HG02610 (cell line): ENCODE measurements around the gene UBA1.
A peak's percentile ranks its signal among the peaks of the same experiment; 100 is the strongest.

Experiments
- ATAC-seq: cut with Tn5 transposase; IDR thresholded peaks from one replicate; pipeline ENCODE4 v1.9.1; 2021; ENCODE audit warnings: mild to moderate bottlenecking, moderate library complexity; ENCODE audit not compliant: unreplicated experiment

Gene UBA1

GRCh38 chrX:47210661-47211425, 17.2 kb downstream of the UBA1 start:
- no peak for ATAC-seq

GRCh38 chrX:47212381-47213293, 19.0 kb downstream of the UBA1 start:
- no peak for ATAC-seq

DNA sequence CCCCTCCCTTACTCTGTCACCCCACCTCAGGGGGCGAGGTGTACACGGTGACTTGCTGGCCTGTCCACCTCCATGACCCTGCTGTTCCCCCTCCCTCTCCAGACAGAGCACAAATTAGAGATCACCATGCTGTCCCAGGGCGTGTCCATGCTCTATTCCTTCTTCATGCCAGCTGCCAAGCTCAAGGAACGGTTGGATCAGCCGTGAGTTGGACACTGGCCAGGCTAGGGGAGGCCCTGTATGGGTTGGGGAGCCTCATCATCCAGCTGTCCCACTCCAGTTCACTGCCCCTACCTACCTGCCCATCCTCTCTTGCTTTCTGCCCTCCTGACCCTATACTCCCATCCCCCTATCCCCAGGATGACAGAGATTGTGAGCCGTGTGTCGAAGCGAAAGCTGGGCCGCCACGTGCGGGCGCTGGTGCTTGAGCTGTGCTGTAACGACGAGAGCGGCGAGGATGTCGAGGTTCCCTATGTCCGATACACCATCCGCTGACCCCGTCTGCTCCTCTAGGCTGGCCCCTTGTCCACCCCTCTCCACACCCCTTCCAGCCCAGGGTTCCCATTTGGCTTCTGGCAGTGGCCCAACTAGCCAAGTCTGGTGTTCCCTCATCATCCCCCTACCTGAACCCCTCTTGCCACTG, 20.9 kb downstream of the UBA1 start:
- no peak for ATAC-seq

GRCh38 chrX:47215291-47215900, 21.8 kb downstream of the UBA1 start:
- ATAC-seq = no peak

DNA sequence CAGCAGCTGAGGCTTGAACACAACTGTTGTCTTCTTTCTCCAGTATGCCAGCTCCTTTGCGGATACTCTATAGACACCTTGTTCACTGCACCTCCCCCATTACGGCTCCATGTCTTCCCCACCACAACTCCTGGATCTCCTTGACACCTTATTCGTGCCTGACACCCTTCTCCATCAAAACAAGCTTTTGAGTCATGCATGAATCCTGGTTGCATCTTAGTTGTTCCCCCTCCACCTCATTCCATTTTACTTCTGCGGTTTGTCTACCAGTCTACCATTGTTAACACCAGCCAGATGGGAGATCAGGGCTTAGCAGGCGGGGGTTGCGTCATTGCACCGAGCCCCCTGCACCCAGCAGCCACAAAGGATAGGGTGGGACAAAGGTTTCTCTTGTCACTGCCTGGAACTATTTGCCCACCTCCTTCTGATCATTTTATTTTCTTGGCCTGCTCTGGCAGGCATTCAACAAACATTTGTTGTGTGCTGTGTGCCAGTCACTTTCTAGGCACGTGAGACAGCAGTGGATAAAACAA, 22.8 kb downstream of the UBA1 start:
- no peak for ATAC-seq

DNA sequence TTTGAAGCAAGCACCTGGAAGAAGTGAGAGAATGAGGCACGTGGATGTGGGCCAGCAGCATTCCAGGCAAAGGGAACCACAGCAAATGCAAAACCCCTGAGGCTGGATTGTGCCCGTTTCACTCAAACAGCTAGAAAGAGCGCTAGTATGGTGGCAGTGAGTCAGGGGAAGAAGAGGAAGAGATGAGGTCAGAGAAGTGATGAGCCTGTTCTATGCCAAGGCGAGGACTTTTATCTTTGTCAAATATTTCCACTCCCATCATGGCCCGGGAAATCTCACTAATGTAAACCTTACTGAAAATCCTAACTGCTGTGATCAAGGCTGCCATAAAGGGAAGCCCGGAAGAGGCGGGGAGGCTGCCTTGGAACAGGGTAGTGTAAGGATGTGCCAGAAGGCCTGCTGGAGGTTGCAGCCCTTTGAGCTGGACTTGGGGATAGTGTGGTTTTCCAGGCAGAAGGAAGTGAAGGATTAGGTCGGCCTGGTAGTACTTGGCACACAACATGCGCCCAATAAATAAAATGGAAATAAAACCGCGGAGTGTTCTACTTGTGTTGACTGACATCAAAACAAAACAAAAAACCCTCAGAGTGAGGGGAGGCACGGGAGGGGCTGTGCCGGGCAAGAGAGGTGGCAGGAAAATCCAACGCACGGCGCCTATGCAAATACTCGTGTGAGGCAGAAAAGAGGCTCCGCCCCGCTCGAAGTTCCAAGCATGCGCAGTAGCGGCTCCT, 23.7 kb downstream of the UBA1 start:
- ATAC-seq = no peak

GRCh38 chrX:47217852-47218279, 24.2 kb downstream of the UBA1 start:
- peak; percentile 92 for ATAC-seq

DNA sequence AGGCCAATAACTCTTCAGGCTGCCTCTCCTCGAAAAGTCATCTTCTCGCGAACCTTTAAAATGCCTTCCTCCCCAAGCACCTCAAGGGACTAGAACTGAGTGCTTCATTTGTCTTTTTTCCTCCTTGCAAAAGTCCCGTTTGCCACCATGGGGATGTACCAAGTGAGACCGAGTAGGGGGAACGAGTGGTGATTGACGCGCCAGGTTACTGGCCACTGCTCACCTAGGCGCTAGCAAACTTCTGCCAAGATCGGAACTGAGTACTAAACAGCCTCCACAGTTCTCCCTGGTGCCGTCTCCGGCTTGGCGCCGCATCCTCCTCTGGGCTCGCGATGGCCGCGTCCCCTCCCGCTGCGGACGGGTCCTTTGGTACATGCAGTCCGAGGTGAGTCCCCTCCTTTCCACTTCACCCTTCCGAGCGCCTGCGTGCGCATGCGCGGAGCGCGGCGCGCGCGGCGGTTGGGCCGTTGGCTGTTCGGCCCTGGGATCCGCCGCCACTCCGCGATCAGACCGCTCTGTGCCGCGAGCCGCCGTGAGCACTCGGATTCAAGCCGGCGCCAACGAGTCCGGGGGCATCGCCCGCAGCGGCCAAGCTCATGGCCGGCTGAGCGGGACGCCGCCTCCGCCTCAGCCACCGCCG, 24.8 kb downstream of the UBA1 start, which contains the start of gene CDK16:
Gene CDK16 (plus strand): TSS at position 402 of the 640 bp plus-strand sequence. CDS start 4,877 bp downstream, outside the sequence.
- ATAC-seq = peak; percentile 24

DNA sequence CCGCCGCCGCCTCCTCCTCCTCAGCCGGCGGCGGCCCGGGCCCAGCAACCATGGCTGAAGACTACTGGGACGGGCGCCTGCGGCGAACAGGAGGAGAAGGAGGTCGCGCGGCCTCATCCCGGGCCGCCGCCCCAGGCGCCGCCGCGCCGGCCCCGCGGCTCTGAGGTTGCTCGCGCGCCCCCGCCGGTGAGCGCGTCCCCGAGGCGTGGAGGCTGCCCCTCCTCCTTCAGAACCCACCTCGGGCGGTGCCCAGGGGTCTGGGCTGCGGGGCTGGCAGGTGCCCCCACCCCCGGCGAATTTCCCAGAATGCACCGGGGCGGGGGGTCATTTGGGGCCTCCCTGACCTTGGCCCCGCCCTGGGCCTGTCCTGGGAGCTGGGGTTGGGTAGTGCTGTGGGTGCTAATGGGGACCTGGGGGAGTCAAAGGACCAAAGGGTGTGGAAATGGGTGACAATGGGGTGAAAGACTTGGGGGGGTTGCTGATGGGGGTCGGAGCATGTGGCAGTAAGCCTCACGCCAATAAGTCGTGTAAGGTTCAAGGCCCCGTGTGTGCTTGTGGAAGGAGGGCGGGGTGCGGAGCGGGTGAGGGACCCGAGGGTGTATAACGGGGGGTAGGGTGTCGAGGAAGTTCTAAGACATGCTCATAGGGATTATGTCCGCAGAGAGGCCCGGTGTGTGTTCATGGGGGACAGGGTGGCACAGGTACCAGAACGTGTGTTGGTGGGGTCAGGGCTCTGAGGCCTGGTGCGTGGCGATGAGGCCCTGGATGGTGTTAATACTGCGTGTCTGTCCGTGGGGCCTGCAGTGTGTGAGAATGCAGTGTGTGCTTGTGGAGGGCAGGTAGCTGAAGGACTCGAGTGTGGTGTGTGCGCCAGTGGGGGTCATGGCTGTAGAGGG, 25.5 kb downstream of the UBA1 start:
- no peak for ATAC-seq

- no peak for ATAC-seq
Measured at GRCh38 chrX:47221756-47222155, 28.1 kb downstream of the UBA1 start.

GRCh38 chrX:47222751-47223350, 29.2 kb downstream of the UBA1 start:
- no peak for ATAC-seq

- ATAC-seq = no peak
Measured at GRCh38 chrX:47223476-47224250, 30.0 kb downstream of the UBA1 start.

DNA sequence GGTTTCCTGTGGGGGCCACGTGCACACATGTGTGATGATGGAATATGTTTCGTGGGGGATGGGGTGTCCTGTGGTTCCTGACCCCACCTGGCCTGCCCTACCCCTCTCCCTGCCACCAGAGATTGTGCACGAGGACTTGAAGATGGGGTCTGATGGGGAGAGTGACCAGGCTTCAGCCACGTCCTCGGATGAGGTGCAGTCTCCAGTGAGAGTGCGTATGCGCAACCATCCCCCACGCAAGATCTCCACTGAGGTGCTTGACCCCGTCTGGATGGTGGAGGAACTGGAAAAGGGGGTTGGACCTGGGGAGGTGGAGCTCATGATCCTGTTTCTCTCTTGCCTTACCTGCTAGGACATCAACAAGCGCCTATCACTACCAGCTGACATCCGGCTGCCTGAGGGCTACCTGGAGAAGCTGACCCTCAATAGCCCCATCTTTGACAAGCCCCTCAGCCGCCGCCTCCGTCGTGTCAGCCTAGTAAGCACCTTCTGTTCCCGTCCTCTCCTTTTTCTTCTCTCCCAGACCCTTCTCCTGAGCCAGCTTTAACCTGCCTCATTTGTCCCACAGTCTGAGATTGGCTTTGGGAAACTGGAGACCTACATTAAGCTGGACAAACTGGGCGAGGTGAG, 30.8 kb downstream of the UBA1 start:
- ATAC-seq = no peak

DNA sequence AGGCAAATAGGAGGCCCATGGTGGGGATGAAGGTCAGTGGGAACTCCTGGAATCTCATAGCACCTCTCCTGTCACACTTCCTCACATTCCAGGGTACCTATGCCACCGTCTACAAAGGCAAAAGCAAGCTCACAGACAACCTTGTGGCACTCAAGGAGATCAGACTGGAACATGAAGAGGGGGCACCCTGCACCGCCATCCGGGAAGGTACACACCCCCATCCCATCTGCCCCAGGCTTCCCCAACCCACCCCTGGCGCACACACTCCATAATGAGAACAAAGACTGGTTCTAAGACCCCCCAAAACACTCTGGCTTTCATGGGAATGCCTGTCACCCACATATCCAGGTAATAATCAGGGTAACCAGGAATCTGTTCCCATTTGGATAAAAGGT, 31.3 kb downstream of the UBA1 start:
- ATAC-seq = no peak

DNA sequence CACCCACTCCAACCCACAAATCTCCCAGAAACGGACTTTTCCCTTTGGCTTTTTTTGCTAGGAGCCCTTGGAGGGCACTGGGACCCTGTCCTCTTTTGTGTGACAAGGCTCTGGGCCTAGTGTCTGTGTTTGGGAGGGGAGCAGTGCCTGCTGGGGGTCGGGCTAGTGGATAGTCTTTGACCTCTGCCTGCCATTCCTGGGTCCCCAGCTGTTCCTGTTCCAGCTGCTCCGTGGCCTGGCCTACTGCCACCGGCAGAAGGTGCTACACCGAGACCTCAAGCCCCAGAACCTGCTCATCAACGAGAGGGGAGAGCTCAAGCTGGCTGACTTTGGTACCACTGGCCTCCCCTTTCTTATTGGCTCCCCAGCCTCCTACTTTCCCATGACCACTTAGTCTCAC, 32.4 kb downstream of the UBA1 start:
- no peak for ATAC-seq

DNA sequence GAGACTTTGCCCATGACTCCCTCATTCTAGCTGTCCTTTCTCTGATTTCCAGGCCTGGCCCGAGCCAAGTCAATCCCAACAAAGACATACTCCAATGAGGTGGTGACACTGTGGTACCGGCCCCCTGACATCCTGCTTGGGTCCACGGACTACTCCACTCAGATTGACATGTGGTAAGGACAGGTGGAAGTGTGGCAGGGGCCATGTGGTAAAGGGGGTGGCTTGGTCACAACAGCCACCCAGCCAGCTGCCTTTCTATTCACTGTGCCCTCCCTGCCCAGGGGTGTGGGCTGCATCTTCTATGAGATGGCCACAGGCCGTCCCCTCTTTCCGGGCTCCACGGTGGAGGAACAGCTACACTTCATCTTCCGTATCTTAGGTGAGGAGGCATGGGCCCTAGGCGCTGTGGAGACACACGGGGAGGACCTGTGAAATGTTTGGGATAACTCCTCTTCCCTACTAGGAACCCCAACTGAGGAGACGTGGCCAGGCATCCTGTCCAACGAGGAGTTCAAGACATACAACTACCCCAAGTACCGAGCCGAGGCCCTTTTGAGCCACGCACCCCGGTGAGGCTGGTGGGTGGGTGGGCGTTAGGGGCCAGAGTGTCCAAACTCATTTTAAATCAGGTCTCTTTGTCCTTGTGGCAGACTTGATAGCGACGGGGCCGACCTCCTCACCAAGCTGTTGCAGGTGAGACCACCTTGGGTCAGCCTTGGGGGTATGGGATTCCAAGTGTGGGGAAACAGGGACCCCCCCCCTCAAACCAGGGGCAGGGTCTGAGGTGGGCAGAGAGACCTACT, 33.1 kb downstream of the UBA1 start:
- no peak for ATAC-seq
